GM12878 (cell line): ENCODE data around the gene SMPD3. TPM values are rescaled to one million over a fixed set of nuclear protein-coding genes. Genes with fewer than 3 reads are reported as not detected.

Source experiments
- ATAC-seq: fragments of 200-7000 bp; cut with Tn5 transposase; 3 replicates; pipeline ENCODE4 v1.9.1; 2020; ENCODE audit warnings: mild to moderate bottlenecking, moderate library complexity
- BruUV-seq: library from RNA; stranded (reverse); fragments of 400-500 nt; replicated peaks from 2 replicates; lab custom pipeline; 2021; lab: Mats Ljungman, UMichigan
- CTCF ChIA-PET: fragments of 300-600 bp; sonication (Branson Sonifier 250); formaldehyde crosslinking; extraction: SDS; loops from one replicate; lab custom pipeline; 2021; ENCODE audit warnings: inconsistent platforms; lab: Yijun Ruan, JAX
- POLR2A ChIA-PET: fragments of 350-600 bp; formaldehyde crosslinking; extraction: SDS; loops from one replicate; lab custom pipeline; 2021; ENCODE audit warnings: inconsistent platforms; lab: Charles Lee
- RAD21 ChIA-PET: fragments of 300-600 bp; sonication (Branson Sonifier 250); formaldehyde crosslinking; loops from one replicate; lab custom pipeline; 2023; ENCODE audit warnings: antibody characterized with exemption; ENCODE audit not compliant: unreplicated experiment; lab: Charles Lee
- SMC1A ChIA-PET: fragments of 300-600 bp; sonication (Branson Sonifier 250); formaldehyde crosslinking; loops from one replicate; lab custom pipeline; 2023; ENCODE audit not compliant: unreplicated experiment, uncharacterized antibody; lab: Charles Lee
- DNase-seq: peaks from one replicate; pipeline ENCODE4 v3.0.0-alpha.2; 2011; ENCODE audit warnings: low read depth, low spot score
- FAIRE-seq: peaks from 3 replicates; lab custom pipeline; 2011; peaks lifted over from hg19 to GRCh38; lab: Jason Lieb, UNC
- H2AFZ ChIP-seq: 2 replicates; pipeline ENCODE4 v1.6.0; 2011; ENCODE audit warnings: low read depth, low read length, control low read depth; ENCODE audit not compliant: control insufficient read depth
- H3K27ac ChIP-seq: 2 replicates; pipeline ENCODE4 v1.5.1; 2011; ENCODE audit warnings: control low read depth; ENCODE audit not compliant: control insufficient read depth, insufficient read depth
- H3K27me3 ChIP-seq, 2 experiments: replicated peaks in 1 of 2; 2 replicates each; pipeline versions ENCODE4 v1.6.0 to v1.6.1; 2011; ENCODE audit warnings: low read length in 1 of 2; ENCODE audit not compliant: control insufficient read depth in 2 of 2, insufficient read depth in 2 of 2
- H3K36me3 ChIP-seq, 2 experiments: 2 replicates each; pipeline ENCODE4 v1.5.1; 2011; ENCODE audit warnings: low read length in 1 of 2; ENCODE audit not compliant: control insufficient read depth in 2 of 2, insufficient read depth in 2 of 2
- H3K4me1 ChIP-seq: 2 replicates; pipeline ENCODE4 v1.6.1; 2011; ENCODE audit warnings: mild to moderate bottlenecking, low read length, moderate library complexity, mixed read lengths; ENCODE audit not compliant: control insufficient read depth, insufficient read depth
- H3K4me2 ChIP-seq: 2 replicates; pipeline ENCODE4 v1.6.0; 2011; ENCODE audit warnings: control low read depth; ENCODE audit not compliant: control insufficient read depth, insufficient read depth
- H3K4me3 ChIP-seq: fragments of 200-600 bp; sonication (generic); 2 replicates; pipeline ENCODE4 v1.5.1; 2016
- H3K79me2 ChIP-seq: 2 replicates; pipeline ENCODE4 v1.6.0; 2011; ENCODE audit warnings: low read length; ENCODE audit not compliant: control insufficient read depth, insufficient read depth
- H3K9ac ChIP-seq: 2 replicates; pipeline ENCODE4 v1.8.0; 2011; ENCODE audit warnings: low read length, control low read depth, mixed read lengths; ENCODE audit not compliant: control insufficient read depth, insufficient read depth
- H3K9me3 ChIP-seq: replicated peaks from 3 replicates; pipeline ENCODE4 v1.5.1; 2011; ENCODE audit warnings: mild to moderate bottlenecking, low read length; ENCODE audit not compliant: control insufficient read depth, insufficient read depth
- H4K20me1 ChIP-seq: 2 replicates; pipeline ENCODE4 v1.6.0; 2011; ENCODE audit not compliant: control insufficient read depth, insufficient read depth
- CHD1 ChIP-seq: IDR thresholded peaks from 2 replicates; pipeline ENCODE4 v1.6.1; 2012; ENCODE audit warnings: low read depth, low read length, improper control_type of control experiment
- KAT2A ChIP-seq: conservative IDR thresholded peaks from 2 replicates; pipeline ENCODE4 v1.6.1; 2011; ENCODE audit warnings: low read depth, low read length; ENCODE audit not compliant: control insufficient read depth
- KDM1A ChIP-seq: fragments of 200-600 bp; sonication (generic); IDR thresholded peaks from 2 replicates; pipeline ENCODE4 v1.6.1; 2016; ENCODE audit warnings: borderline replicate concordance
- PRDM15 ChIP-seq: fragments of 450-650 bp; formaldehyde crosslinking; IDR thresholded peaks from 2 replicates; pipeline ENCODE4 v1.4.0; 2020; ENCODE audit warnings: mild to moderate bottlenecking, moderate library complexity
- ZBTB40 ChIP-seq: fragments of 450-650 bp; IDR thresholded peaks from 2 replicates; pipeline ENCODE4 v1.6.1; 2016; ENCODE audit warnings: mild to moderate bottlenecking, moderate library complexity, borderline replicate concordance
- ZNF207 ChIP-seq: fragments of 450-650 bp; IDR thresholded peaks from 2 replicates; pipeline ENCODE4 v1.6.1; 2014; ENCODE audit warnings: antibody characterized with exemption, mild to moderate bottlenecking, borderline replicate concordance
- WGBS: methylation state at CpG from one replicate; pipeline ENCODE4 v1.1.6; 2016; ENCODE audit warnings: low lambda C conversion rate; ENCODE audit not compliant: insufficient replicate concordance, insufficient coverage; ENCODE audit errors: missing lambda C conversion rate; 5-methylcytosine and 5-hydroxymethylcytosine counted together
- in situ Hi-C: fragments of 300-500 bp; cut with MboI; formaldehyde crosslinking; loops from 9 replicates; pipeline ENCODE4 v1.14.3; 2018; ENCODE audit warnings: mixed read lengths
- intact Hi-C: fragments of 100-400 bp; cut with micrococcal nuclease; formaldehyde crosslinking; loops from one replicate; pipeline ENCODE4 v1.14.2; 2022; ENCODE audit not compliant: unreplicated experiment
- polyA plus RNA-seq, 11 experiments: library from polyadenylated mRNA; depleted of rRNA in 4 of 11; unstranded in 6 of 11; stranded (reverse) in 5 of 11; fragments of >200 nt; fragmentation: Nextera tagmentation in 4 of 11; fragmentation: Illumina TruSeq in 1 of 11; extraction: Ambion mirVana in 4 of 11; extraction: Trizol in 1 of 11; gene quantifications; 1 replicate in 1 of 11; 2 replicates in 10 of 11; pipeline versions ENCODE4 v1.2.1 to v1.2.3, GENCODE V29; 2011 to 2016; ENCODE audit warnings: inconsistent platforms in 2 of 11, missing spikeins in 2 of 11, low read depth in 1 of 11
- total RNA-seq, 4 experiments: library from RNA; depleted of rRNA in 3 of 4; stranded (reverse); fragments of >200 nt in 3 of 4; fragmentation: Illumina TruSeq in 1 of 4; extraction: Trizol in 1 of 4; gene quantifications; 2 replicates each; pipeline versions ENCODE4 v1.2.1 to v1.2.3, GENCODE V29; 2013 to 2021

Gene SMPD3
- total and polyA plus RNA-seq, 10 of the 15 experiments (the other 5 are each of a cell fraction or from before 2014, with no cell fraction given), result 0.04 to 2.0 (median 1.2) TPM

- no peak for TF ChIP-seq ZBTB40
- no peak for TF ChIP-seq CHD1
These were observed 104.1 kb downstream of the SMPD3 start (continued) for GRCh38 chr16:68344252-68344651.

- SMC1A ChIA-PET, result no interaction called here
These were observed 105.2 kb downstream of the SMPD3 start for GRCh38 chr16:68343137-68343536.

More at GRCh38 chr16:68343137-68343536, 105.2 kb downstream of the SMPD3 start:
- no TSS peak for BruUV-seq
- 95% methylated on average over 7 of the region's 7 CpGs for WGBS
- no peak for FAIRE-seq
- DNase-seq, result no peak
- ATAC-seq, result no peak
- Histone ChIP-seq H3K9ac (no peak overlapping the region), H3K4me3 (no peak overlapping the region), H3K9me3 (no peaks in the 10 kb centered on the region), H2AFZ (no peak overlapping the region), H3K36me3 (peaks cover 33 to 38% of the 10 kb centered on the region in 2 experiments), H3K27ac (no peak overlapping the region), H3K27me3 (no peaks in the 10 kb centered on the region), H3K79me2 (no peaks in the 10 kb centered on the region), H3K4me2 (no peak overlapping the region), H4K20me1 (no peaks in the 10 kb centered on the region; the same call in 1 of the 2 replicates), H3K4me1 (no peaks in the 10 kb centered on the region)
- POLR2A ChIA-PET, result no interaction called here
- CTCF ChIA-PET, result interaction anchor here (0.9 kb wide), 1 partner anchor 14 kb away, joined by 3 read pairs; no protein-coding TSS in a partner anchor
- TF ChIP-seq PRDM15 (CRISPR knock-in tag) (no peak), ZNF207 (no peak), KAT2A (no peak), KDM1A (no peak)
- in situ Hi-C loops, result no loop called here
- intact Hi-C loops, result no loop called here
- RAD21 ChIA-PET, result no interaction called here
